ENCODE measurements around the gene PANX2. TPM values are rescaled to one million over a fixed set of nuclear protein-coding genes. Genes with fewer than 3 reads are reported as not detected.

PANX2 gene
- total RNA-seq, 1 donor: under 0.01 TPM

GRCh38 chr22:50186761-50187523 lies 16.4 kb downstream of the PANX2 start:
- Histone ChIP-seq H3K27ac (ENCODE audit: low read depth, low read length) (no peak overlapping the region), H3K79me2 (ENCODE audit: insufficient read depth, low read length) (peaks cover 52% of the 10 kb centered on the region), H4K20me1 (ENCODE audit: insufficient read depth, low read length) (peaks cover 21% of the 10 kb centered on the region), H3K4me1 (ENCODE audit: insufficient read depth, low read length) (peaks cover 14% of the 10 kb centered on the region), H3K36me3 (ENCODE audit: insufficient read depth, low read length) (peaks cover 6% of the 10 kb centered on the region), H3K27me3 (ENCODE audit: insufficient read depth, low read length) (no peaks in the 10 kb centered on the region), H3K4me3 (ENCODE audit: insufficient read depth, low read length) (peak overlapping the region; percentile 78), H3K9me3 (ENCODE audit: low read depth, low read length) (no peaks in the 10 kb centered on the region), H3K4me2 (ENCODE audit: insufficient read depth, low read length) (peak overlapping the region; percentile 87), H2AFZ (ENCODE audit: low read length) (peak overlapping the region; percentile 78)
- no peak for TF ChIP-seq CTCF (IDR thresholded peaks at IDR 0.05; ENCODE audit: extremely low read depth, low read depth, low read length)
- peak; percentile 96 for DNase-seq (ENCODE audit: insufficient read length, low spot score, missing footprints)

DNA sequence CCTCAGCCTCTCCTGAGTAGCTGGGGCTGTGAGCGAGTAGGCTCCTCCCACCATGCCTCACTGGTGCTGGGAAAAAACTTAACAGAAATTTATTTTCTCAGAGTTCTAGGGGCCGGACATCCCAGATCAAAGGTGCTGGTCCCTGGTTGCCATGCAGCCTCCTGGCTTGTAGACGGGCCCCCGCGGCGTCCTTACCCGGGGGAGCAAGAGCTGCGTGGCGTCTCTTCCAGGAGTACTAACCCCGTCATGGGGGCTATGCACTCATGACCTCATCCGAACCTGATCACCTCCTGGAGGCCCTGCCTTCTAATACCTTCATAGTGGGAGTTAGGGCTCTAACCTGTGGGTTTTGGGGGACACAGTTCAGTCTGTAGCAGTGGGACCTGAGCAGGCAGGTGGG lies 17.8 kb downstream of the PANX2 start:
- Histone ChIP-seq H3K79me2 (ENCODE audit: insufficient read depth, low read length) (peaks cover 66% of the 10 kb centered on the region), H2AFZ (ENCODE audit: low read length) (no peak overlapping the region), H3K27me3 (ENCODE audit: insufficient read depth, low read length) (no peaks in the 10 kb centered on the region), H3K36me3 (ENCODE audit: insufficient read depth, low read length) (peaks cover 6% of the 10 kb centered on the region), H3K4me3 (ENCODE audit: insufficient read depth, low read length) (no peak overlapping the region), H3K4me1 (ENCODE audit: insufficient read depth, low read length) (peaks cover 14% of the 10 kb centered on the region), H4K20me1 (ENCODE audit: insufficient read depth, low read length) (peaks cover 30% of the 10 kb centered on the region), H3K9me3 (ENCODE audit: low read depth, low read length) (no peaks in the 10 kb centered on the region), H3K4me2 (ENCODE audit: insufficient read depth, low read length) (no peak overlapping the region), H3K27ac (ENCODE audit: low read depth, low read length) (no peak overlapping the region)
- no peak for TF ChIP-seq CTCF (IDR thresholded peaks at IDR 0.05; ENCODE audit: extremely low read depth, low read depth, low read length)
- DNase-seq (ENCODE audit: insufficient read length, low spot score, missing footprints): peak; percentile 38

DNA sequence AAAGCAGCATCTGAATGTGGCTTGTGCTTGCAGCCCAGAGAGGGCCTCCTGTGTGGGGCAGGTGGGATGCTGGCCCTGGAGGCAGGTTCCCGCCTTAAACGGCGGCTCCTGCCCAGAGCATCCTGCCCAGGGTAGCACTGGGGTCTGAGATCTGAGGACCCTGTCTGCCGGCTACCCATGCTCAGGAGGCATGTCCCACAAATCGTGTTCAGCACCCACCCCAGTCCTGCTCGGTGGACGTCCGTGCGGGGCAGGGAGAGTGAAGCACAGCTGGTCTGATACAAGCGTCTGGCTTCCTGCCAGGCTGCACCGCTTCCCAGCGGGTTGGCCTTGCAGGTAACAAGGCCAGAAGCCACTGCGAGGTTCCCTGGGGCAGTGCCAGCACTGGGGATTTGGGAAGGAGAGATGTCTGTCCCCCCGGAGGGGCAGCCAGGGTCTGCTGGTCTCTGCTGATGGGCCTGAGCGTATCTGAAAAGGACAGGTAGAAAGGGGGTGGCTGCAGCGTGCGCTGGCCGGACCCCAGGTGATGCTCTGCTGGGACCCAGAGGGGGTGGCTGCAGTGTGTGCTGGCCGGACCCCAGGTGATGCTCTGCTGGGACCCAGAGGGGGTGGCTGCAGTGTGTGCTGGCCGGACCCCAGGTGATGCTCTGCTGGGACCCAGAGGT lies 18.8 kb downstream of the PANX2 start:
- Histone ChIP-seq H2AFZ (ENCODE audit: low read length) (no peak overlapping the region), H3K4me2 (ENCODE audit: insufficient read depth, low read length) (no peak overlapping the region), H3K27ac (ENCODE audit: low read depth, low read length) (no peak overlapping the region), H3K4me3 (ENCODE audit: insufficient read depth, low read length) (no peak overlapping the region), H3K27me3 (ENCODE audit: insufficient read depth, low read length) (no peaks in the 10 kb centered on the region), H3K4me1 (ENCODE audit: insufficient read depth, low read length) (peaks cover 14% of the 10 kb centered on the region), H3K79me2 (ENCODE audit: insufficient read depth, low read length) (peaks cover 69% of the 10 kb centered on the region), H3K9me3 (ENCODE audit: low read depth, low read length) (no peaks in the 10 kb centered on the region), H4K20me1 (ENCODE audit: insufficient read depth, low read length) (peaks cover 30% of the 10 kb centered on the region), H3K36me3 (ENCODE audit: insufficient read depth, low read length) (peaks cover 14% of the 10 kb centered on the region)
- DNase-seq (ENCODE audit: insufficient read length, low spot score, missing footprints): no peak
- TF ChIP-seq CTCF (IDR thresholded peaks at IDR 0.05; ENCODE audit: extremely low read depth, low read depth, low read length): no peak

DNA sequence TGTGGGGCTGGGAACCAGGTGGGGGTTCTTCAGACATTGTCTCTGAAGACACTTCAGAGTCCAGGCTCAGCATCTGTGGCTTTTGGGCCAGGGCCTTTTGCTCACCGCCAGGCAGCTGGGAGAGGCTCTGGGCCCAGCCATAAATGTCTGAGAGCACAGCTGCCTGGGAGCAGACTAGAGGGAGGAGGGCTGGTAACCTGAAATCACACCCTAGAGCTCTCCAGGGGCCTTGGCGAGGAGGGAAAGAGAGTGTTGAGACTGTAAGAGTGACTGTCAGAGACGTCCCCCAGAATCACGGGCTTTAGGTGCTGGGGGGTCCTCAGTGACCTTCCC lies 19.3 kb downstream of the PANX2 start:
- Histone ChIP-seq H3K36me3 (ENCODE audit: insufficient read depth, low read length) (peaks cover 19% of the 10 kb centered on the region), H4K20me1 (ENCODE audit: insufficient read depth, low read length) (peaks cover 30% of the 10 kb centered on the region), H3K4me2 (ENCODE audit: insufficient read depth, low read length) (peak overlapping the region; percentile 64), H3K9me3 (ENCODE audit: low read depth, low read length) (no peaks in the 10 kb centered on the region), H3K4me1 (ENCODE audit: insufficient read depth, low read length) (peaks cover 14% of the 10 kb centered on the region), H3K79me2 (ENCODE audit: insufficient read depth, low read length) (peaks cover 69% of the 10 kb centered on the region), H3K27me3 (ENCODE audit: insufficient read depth, low read length) (no peaks in the 10 kb centered on the region), H2AFZ (ENCODE audit: low read length) (no peak overlapping the region), H3K4me3 (ENCODE audit: insufficient read depth, low read length) (peak overlapping the region; percentile 63), H3K27ac (ENCODE audit: low read depth, low read length) (no peak overlapping the region)
- no peak for DNase-seq (ENCODE audit: insufficient read length, low spot score, missing footprints)
- TF ChIP-seq CTCF (IDR thresholded peaks at IDR 0.05; ENCODE audit: extremely low read depth, low read depth, low read length): no peak
